HG02943 (cell line): ENCODE data around the gene MAB21L1.

Source experiments
- ATAC-seq: cut with Tn5 transposase; IDR thresholded peaks from one replicate; pipeline ENCODE4 v1.9.1; 2021; ENCODE audit warnings: mild to moderate bottlenecking, low read depth, moderate library complexity; ENCODE audit not compliant: unreplicated experiment

MAB21L1 gene

DNA sequence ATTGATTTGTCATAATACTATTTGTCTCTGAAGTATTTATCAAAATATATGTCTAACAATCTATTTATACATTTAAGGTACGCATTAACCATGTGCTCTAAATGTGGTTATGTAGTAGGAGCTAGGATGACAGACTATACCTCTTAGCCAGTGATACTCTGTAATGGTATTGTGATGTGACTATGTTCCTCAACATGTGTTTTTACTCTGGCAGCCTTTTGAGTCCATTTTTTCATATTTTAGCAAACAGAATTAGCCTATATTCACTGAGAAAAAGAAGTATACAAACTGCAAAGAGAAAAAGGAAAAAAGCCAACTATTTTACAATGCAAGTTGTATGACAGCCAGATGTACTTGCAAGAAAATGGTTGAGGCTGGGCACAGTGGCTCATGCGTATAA is 26.7 kb downstream of the MAB21L1 start:
- no peak for ATAC-seq

GRCh38 chr13:35448465-35448864 is 28.0 kb downstream of the MAB21L1 start:
- no peak for ATAC-seq
